SKM-1 treated with dmso at 0.1 percent for 144 hours (cell line): ENCODE data around the gene NBAS.
"Not testable (repeated sequence)": the region's sequence is repeated elsewhere in the genome, so short reads cannot be mapped to it uniquely, and the experiment has no call there.

Source experiments
- DNase-seq: peaks from one replicate; lab custom pipeline; 2025; ENCODE audit not compliant: unreplicated experiment; lab: John Stamatoyannopoulos, UW

NBAS gene

GRCh38 chr2:15485949-15486348 lies 75.2 kb downstream of the NBAS start:
- no peak for DNase-seq

GRCh38 chr2:15481000-15481399 lies 80.1 kb downstream of the NBAS start:
- no peak for DNase-seq

DNA sequence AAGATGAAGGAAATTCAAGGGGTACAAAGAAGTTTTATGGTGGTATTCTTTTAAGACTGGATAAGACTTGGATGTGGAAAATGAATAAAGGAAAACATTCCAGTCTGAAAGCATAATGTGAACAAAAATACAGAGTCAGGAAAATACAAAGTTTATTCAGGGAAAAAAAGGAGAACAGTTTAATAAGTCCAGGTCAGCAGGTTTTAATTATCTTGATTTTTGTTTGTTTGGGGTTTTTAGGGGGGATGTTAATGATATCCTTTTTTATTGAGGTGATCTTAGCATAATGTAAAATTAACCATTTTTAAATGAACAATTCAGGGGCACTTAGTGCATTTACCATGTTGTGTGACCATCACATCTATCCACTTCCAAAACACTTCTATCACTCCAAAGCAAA lies 80.6 kb downstream of the NBAS start:
- no peak for DNase-seq

GRCh38 chr2:15472876-15473275 lies 88.3 kb downstream of the NBAS start:
- DNase-seq = no peak

DNA sequence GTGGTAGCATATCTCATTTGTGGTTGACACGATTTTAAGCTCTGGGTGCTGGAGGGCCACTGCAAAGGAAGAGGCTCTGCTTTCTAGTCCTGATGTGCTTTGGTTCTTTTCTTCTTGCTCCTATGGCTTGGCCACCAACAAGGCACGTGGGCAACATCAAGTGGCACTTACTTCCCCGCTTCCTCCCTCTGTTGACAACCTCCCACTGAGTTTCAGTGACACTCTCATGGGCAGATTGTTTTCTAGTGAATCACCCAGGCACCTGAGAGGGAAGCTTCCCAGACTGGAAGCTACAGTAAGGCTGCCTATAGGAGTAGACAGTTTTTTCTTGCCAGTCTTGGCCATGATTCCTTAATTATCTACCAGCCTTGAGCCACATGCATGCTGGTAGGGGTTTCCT lies 89.0 kb downstream of the NBAS start:
- no peak for DNase-seq

DNA sequence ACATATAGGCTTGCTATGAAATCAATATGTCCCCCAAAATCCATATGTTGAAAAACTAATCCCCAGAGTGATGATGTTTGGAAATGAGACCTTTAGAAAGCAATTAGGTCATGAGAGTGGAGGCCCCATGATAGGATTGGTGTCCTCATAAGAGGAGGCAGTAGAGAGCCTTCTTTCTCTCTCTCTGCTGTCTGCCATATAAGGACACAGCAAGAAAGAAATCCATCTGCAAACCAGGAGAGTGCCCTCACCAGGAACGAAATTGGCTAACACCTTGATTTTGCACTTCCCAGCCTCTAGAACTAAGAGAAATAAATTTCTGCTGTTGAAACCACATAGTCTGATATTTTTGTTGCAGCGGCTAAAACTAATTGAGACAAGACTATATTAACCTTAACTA lies 89.5 kb downstream of the NBAS start:
- DNase-seq = no peak

DNA sequence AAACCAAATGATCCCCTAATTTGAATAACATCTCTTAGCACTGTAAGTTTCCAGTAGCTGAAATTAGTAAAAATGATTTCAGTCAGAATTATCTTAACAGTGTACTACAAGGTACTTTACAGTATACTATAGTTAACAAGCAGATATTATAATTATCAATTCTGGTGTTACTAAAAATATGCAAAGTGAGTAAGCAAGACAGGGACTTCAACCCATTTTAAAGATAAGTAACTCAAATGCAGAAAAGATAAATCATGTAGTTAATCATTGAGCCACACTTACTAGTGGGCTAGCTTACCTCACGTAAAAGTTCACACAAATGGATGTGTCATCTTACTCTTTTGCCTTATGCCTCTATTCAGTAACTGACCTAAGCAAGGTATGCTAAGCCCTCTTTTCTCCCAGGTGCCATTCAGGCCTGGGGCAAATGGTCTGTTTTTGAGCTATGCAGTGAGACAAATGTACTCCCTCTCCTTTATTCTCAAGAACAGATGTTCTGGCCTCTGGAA lies 101.0 kb downstream of the NBAS start:
- no peak for DNase-seq

DNA sequence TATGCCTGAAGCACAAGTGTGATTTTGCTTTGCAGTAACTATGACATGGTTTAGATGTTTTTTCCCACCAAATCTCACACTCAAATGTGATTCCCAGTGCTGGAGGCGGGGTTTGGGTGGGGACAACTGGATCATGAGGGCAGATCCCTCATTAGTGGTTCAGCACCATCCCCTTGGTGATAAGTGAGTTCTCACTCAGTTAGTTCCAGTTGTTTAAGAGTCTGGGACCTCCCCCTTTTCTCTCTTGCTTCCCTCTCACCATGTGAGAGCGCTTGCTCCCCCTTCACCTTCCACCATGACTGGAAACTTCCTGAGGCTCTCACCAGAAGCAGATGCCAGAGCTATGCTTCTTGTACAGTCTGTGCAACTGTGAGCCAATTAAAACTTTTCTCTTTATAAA lies 102.9 kb downstream of the NBAS start:
- no peak for DNase-seq

- no peak for DNase-seq
Observed at GRCh38 chr2:15457868-15458267, 103.3 kb downstream of the NBAS start.

DNA sequence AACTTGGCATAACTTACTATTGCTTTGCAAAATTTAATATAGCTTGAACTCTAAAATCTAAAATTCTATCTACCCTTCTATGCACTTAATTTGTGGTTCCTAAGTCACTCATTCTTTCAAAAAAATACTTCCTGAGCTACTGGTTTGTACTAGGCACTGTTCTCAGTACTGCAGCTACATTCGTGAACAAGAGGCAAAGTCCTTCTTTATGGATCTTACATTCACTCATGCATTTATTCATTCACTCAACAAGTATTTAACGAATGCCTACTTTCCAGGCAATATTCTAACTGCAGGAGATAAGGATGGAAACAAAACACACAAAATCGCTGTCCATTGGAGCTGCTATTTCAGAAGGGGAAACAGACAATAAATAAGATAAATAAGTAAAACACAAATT lies 104.8 kb downstream of the NBAS start:
- no peak for DNase-seq

GRCh38 chr2:15450808-15451207 lies 110.3 kb downstream of the NBAS start:
- no peak for DNase-seq

GRCh38 chr2:15449556-15450236 lies 111.4 kb downstream of the NBAS start:
- DNase-seq = peak; percentile 29

GRCh38 chr2:15448250-15448839 lies 112.8 kb downstream of the NBAS start:
- DNase-seq = no peak

- DNase-seq = no peak
Observed at GRCh38 chr2:15447381-15447780, 113.8 kb downstream of the NBAS start.

DNA sequence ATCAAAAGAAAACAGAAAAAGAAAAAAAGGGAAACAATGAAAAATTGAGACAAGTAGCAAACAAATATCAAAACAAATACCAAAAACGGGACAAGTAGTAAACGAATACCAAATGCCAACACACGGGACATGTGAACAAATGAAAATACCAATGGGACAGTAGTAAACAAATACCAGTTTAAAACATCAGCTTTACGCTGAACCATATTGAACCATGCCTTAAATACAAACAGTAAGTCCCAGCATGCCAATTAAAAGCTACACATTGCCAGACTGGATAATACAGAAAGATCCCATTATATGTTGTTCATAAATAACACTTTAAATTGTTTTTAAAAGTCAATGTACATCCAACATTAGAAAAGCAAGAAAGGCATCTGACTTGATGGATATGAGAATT lies 114.2 kb downstream of the NBAS start:
- no peak for DNase-seq

DNA sequence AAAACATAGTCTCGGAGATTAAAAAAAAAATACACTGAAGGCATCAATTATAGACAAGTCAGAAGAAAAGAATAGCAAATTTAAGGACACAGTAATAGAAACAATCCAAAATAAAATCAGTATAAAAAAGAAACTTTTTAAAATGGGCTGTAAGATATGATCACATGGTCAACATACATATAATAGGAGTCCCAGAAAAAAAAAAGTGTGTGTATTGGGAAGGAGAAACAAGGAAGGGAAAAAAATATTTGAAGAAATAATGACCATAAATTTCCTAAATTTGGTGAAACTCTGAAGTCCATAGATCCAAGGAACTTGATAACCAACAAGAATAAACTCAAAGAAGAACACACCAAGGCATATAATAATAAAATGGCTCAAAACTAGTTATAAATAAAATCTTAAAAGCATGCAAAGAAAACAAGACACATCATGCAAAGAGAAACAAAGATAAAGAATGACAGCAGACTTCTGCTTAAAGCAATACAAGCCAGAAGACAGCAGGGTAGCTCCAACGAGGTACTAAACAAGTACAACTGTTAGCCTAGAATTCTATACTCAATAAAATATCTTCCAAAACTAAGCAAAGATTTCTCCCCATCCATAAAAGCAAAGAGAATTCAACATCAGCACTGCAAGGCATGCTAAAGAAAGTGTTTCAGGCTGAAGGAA lies 115.1 kb downstream of the NBAS start:
- DNase-seq = no peak

DNA sequence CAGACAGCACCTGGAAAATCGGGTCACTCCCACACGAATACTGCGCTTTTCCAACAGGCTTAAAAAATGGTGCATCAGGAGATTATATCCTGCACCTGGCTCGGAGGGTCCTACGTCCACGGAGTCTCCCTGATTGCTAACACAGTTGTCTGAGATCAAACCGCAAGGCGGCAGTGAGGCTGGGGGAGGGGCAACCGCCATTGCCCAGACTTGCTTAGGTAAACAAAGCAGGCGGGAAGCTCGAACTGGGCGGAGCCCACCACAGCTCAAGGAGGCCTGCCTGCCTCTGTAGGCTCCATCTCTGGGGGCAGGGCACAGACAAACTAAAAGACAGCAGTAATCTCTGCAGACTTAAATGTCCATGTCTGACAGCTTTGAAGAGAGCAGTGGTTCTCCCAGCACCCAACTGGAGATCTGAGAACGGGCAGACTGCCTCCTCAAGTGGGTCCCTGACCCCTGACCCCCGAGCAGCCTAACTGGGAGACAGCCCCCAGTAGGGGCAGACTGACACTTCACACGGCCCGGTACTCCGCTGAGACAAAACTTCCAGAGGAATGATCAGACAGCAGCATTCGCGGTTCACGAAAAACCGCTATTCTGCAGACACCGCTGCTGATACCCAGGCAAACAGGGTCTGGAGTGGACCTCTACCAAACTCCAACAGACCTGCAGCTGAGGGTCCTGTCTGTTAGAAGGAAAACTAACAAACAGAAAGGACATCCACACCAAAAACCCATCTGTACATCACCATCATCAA lies 121.2 kb downstream of the NBAS start:
- DNase-seq = not testable (repeated sequence)

DNA sequence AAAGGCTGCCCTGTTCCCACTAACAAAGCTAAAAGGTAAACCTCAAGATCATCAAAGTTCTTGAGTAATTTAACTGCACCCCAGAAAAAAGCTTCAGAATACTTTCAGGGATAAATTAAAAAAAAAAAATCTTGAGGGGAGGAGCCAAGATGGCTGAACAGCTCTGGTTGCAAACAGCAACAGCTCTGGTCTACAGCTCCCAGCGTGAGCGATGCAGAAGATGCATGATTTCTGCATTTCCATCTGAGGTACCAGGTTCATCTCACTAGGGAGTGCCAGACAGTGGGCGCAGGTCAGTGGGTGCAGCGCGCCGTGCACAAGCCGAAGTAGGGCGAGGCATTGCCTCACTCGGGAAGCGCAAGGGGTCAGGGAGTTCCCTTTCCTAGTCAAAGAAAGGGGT lies 121.8 kb downstream of the NBAS start:
- DNase-seq = not testable (repeated sequence)

DNA sequence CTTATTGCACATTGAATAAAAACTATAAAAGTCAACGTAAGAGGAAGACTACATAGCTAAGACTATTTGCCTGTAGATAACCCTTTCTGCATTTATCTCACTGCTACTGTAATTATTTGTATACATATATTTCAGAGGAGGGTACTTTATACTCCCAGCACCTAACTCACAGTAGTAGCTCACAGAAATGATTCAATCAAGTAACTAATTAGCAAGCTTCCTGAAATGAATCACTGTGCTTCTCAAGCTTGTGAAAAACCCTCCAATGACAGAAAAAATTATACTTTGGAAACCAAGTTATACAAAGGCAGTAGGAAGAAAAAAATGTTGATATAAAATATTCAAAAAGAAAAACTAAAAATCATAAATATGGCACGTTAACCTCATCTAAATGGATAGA lies 124.9 kb downstream of the NBAS start:
- no peak for DNase-seq

DNA sequence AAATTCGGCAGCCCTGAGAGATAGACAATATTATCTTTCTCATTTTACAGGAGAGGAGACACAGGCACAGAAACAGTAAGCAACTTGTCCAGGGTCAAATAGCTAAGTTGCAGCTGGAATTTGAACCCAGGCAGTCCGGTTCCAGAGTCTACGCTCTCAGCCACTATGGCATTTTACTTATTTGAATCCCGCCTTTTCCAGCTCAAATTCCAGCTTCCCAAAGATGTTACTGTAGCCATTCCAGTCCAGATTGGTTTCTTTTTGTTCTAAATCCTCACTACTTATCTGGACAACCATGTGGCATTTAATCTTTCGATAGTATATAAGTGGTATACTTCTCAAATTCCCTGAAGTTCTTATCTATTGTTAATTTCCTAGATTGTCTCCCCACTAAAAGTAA lies 125.7 kb downstream of the NBAS start:
- no peak for DNase-seq

GRCh38 chr2:15432642-15433256 lies 128.4 kb downstream of the NBAS start:
- DNase-seq = no peak
